Endothelial cell of umbilical vein (primary cell): Measurements from ENCODE around the gene ZNF423.

Experiments
- EZH2 ChIP-seq: IDR thresholded peaks from 2 replicates; pipeline ENCODE4 v1.6.1; 2012; ENCODE audit warnings: borderline replicate concordance, low read depth, mild to moderate bottlenecking, moderate library complexity, low read length, inconsistent platforms; ENCODE audit not compliant: severe bottlenecking
- FOS ChIP-seq: IDR thresholded peaks from 2 replicates; pipeline ENCODE4 v1.6.1; 2011; ENCODE audit warnings: mild to moderate bottlenecking, low read length, moderate library complexity, borderline replicate concordance; ENCODE audit not compliant: insufficient read depth
- GATA2 ChIP-seq: IDR thresholded peaks from 2 replicates; pipeline ENCODE4 v1.7.0; 2011; ENCODE audit warnings: low read depth, mild to moderate bottlenecking, moderate library complexity, mixed read lengths, low read length; ENCODE audit not compliant: insufficient read length, insufficient read depth
- POLR2A ChIP-seq: IDR thresholded peaks from 2 replicates; pipeline ENCODE4 v1.6.1; 2012; ENCODE audit warnings: low read depth, mild to moderate bottlenecking, control low read depth, low read length
- POLR2AphosphoS5 ChIP-seq: IDR thresholded peaks from 2 replicates; pipeline ENCODE4 v1.6.1; 2012; ENCODE audit warnings: low read depth, mild to moderate bottlenecking, control low read depth, low read length, moderate library complexity; ENCODE audit not compliant: insufficient read depth
- TF ChIP-seq, protein P1 (sequence below), 2 donors: IDR thresholded peaks; 1 replicate in 1 of 2; 2 replicates in 1 of 2; pipeline ENCODE4 v1.5.1; 2011; ENCODE audit warnings: low read length in 2 of 2, mild to moderate bottlenecking in 2 of 2, moderate library complexity in 2 of 2, control low read depth in 1 of 2, inconsistent platforms in 1 of 2, low read depth in 1 of 2; ENCODE audit not compliant: insufficient read depth in 1 of 2; ENCODE audit errors: extremely low read depth in 1 of 2

DNA sequence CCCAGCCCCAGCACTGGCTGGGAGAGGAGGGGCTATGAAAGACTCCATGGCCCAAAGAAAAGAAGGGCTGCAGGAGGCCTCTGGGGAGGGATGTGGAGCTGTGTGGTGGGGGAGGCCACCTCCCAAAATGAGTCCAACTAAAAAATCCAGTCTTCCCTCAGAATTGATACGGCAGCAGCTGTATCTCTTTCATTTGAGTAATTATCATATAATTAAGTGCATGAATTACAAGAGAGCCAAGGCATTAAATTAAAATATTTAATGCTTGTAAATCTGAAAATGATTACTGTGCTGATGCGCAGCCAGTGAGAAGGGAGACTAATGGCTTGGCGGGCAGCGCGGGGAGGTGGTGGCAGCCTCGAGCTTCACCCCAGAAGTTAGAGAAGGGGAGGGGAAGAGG, 289.5 kb downstream of the ZNF423 start:
- TF ChIP-seq EZH2 (no peak), POLR2AphosphoS5 (no peak), POLR2A (no peak), GATA2 (no peak), FOS (no peak)
- TF ChIP-seq, protein P1, sequence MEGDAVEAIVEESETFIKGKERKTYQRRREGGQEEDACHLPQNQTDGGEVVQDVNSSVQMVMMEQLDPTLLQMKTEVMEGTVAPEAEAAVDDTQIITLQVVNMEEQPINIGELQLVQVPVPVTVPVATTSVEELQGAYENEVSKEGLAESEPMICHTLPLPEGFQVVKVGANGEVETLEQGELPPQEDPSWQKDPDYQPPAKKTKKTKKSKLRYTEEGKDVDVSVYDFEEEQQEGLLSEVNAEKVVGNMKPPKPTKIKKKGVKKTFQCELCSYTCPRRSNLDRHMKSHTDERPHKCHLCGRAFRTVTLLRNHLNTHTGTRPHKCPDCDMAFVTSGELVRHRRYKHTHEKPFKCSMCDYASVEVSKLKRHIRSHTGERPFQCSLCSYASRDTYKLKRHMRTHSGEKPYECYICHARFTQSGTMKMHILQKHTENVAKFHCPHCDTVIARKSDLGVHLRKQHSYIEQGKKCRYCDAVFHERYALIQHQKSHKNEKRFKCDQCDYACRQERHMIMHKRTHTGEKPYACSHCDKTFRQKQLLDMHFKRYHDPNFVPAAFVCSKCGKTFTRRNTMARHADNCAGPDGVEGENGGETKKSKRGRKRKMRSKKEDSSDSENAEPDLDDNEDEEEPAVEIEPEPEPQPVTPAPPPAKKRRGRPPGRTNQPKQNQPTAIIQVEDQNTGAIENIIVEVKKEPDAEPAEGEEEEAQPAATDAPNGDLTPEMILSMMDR (IDR thresholded peaks at IDR 0.05; ENCODE audit: extremely low read depth in 1 of 2, insufficient read depth in 1 of 2, low read depth in 1 of 2, low read length in 2 of 2) = no peak
